Gastroesophageal sphincter (tissue), 3 donors: ENCODE results near the gene ADD2.

Source experiments
- EP300 ChIP-seq: sonication (generic); formaldehyde crosslinking; IDR thresholded peaks from one replicate; pipeline ENCODE4 v1.6.1; 2017; ENCODE audit warnings: antibody characterized with exemption, mild to moderate bottlenecking
- POLR2A ChIP-seq, 2 donors: fragments of 450-650 bp; IDR thresholded peaks; one replicate each; pipeline ENCODE4 v1.6.1; 2017; ENCODE audit warnings: antibody characterized with exemption in 2 of 2, mild to moderate bottlenecking in 2 of 2, moderate library complexity in 1 of 2
- TF ChIP-seq, protein P1 (sequence below), 4 experiments: fragments of 200-600 bp in 2 of 4; fragments of 450-650 bp in 2 of 4; sonication (generic) in 1 of 4; IDR thresholded peaks; one replicate each; pipeline ENCODE4 v1.5.1; 2017 to 2019; ENCODE audit warnings: antibody characterized with exemption in 4 of 4, mild to moderate bottlenecking in 2 of 4, moderate library complexity in 2 of 4

- TF ChIP-seq, protein P1, sequence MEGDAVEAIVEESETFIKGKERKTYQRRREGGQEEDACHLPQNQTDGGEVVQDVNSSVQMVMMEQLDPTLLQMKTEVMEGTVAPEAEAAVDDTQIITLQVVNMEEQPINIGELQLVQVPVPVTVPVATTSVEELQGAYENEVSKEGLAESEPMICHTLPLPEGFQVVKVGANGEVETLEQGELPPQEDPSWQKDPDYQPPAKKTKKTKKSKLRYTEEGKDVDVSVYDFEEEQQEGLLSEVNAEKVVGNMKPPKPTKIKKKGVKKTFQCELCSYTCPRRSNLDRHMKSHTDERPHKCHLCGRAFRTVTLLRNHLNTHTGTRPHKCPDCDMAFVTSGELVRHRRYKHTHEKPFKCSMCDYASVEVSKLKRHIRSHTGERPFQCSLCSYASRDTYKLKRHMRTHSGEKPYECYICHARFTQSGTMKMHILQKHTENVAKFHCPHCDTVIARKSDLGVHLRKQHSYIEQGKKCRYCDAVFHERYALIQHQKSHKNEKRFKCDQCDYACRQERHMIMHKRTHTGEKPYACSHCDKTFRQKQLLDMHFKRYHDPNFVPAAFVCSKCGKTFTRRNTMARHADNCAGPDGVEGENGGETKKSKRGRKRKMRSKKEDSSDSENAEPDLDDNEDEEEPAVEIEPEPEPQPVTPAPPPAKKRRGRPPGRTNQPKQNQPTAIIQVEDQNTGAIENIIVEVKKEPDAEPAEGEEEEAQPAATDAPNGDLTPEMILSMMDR (IDR thresholded peaks at IDR 0.05), result no peak
- TF ChIP-seq POLR2A (IDR thresholded peaks at IDR 0.05) (no peak), EP300 (no peak)
Measured at GRCh38 chr2:70675862-70676261, 92.1 kb downstream of the ADD2 start.
